Peyer's patch (tissue), 4 donors: Measurements from ENCODE around the gene UCHL5. TPM values are rescaled to one million over a fixed set of nuclear protein-coding genes. Genes with fewer than 3 reads are reported as not detected.

Source experiments
- DNase-seq, 3 donors: peaks; one replicate each; pipeline ENCODE4 v3.0.0-alpha.2; 2017 to 2019
- H3K27ac ChIP-seq, 4 donors: fragments of 200-600 bp; sonication (generic); one replicate each; pipeline ENCODE4 v1.5.1; 2016 to 2019
- H3K27me3 ChIP-seq, 2 donors: fragments of 200-600 bp; sonication (generic); one replicate each; pipeline ENCODE4 v1.5.1; 2019
- H3K36me3 ChIP-seq, 3 donors: fragments of 200-600 bp; sonication (generic); one replicate each; pipeline ENCODE4 v1.5.1; 2016 to 2019
- H3K4me1 ChIP-seq, 4 donors: fragments of 200-600 bp; sonication (generic); one replicate each; pipeline ENCODE4 v1.5.1; 2016 to 2019
- H3K4me3 ChIP-seq, 4 donors: fragments of 200-600 bp; sonication (generic); 1 replicate in 3 of 4; 2 replicates in 1 of 4; pipeline ENCODE4 v1.5.1; 2016 to 2019; ENCODE audit warnings: mild to moderate bottlenecking in 1 of 4
- H3K9me3 ChIP-seq, 4 donors: fragments of 200-600 bp; sonication (generic); one replicate each; pipeline ENCODE4 v1.5.1; 2016 to 2019; ENCODE audit warnings: mild to moderate bottlenecking in 1 of 4
- POLR2A ChIP-seq, 2 donors: fragments of 450-650 bp; IDR thresholded peaks; one replicate each; pipeline ENCODE4 v1.5.1; 2017; ENCODE audit warnings: antibody characterized with exemption in 2 of 2, mild to moderate bottlenecking in 2 of 2, moderate library complexity in 2 of 2
- total RNA-seq, 4 donors: library from RNA; depleted of rRNA; stranded (reverse); fragments of >200 nt; gene quantifications; one replicate each; pipeline ENCODE4 v1.1.0, GENCODE V29; 2016
- TF ChIP-seq, protein P1 (sequence below), 6 experiments: fragments of 450-650 bp in 4 of 6; fragments of 200-600 bp in 2 of 6; sonication (generic) in 1 of 6; IDR thresholded peaks; one replicate each; pipeline ENCODE4 v1.5.1; 2017 to 2019; ENCODE audit warnings: antibody characterized with exemption in 6 of 6, mild to moderate bottlenecking in 3 of 6, moderate library complexity in 1 of 6

Gene UCHL5
- total RNA-seq, 4 donors from 2014 or later, result 27.9 to 39.6 (median 34.3) TPM

GRCh38 chr1:193019442-193020026, 39.6 kb downstream of the UCHL5 start:
- Histone ChIP-seq H3K36me3 (peaks cover 0 to 14% (median 0%) of the 10 kb centered on the region in 3 donors), H3K4me1 (no peaks in the 10 kb centered on the region), H3K9me3 (no peaks in the 10 kb centered on the region), H3K27ac (no peak overlapping the region), H3K4me3 (no peak overlapping the region), H3K27me3 (no peaks in the 10 kb centered on the region)
- TF ChIP-seq, protein P1, sequence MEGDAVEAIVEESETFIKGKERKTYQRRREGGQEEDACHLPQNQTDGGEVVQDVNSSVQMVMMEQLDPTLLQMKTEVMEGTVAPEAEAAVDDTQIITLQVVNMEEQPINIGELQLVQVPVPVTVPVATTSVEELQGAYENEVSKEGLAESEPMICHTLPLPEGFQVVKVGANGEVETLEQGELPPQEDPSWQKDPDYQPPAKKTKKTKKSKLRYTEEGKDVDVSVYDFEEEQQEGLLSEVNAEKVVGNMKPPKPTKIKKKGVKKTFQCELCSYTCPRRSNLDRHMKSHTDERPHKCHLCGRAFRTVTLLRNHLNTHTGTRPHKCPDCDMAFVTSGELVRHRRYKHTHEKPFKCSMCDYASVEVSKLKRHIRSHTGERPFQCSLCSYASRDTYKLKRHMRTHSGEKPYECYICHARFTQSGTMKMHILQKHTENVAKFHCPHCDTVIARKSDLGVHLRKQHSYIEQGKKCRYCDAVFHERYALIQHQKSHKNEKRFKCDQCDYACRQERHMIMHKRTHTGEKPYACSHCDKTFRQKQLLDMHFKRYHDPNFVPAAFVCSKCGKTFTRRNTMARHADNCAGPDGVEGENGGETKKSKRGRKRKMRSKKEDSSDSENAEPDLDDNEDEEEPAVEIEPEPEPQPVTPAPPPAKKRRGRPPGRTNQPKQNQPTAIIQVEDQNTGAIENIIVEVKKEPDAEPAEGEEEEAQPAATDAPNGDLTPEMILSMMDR (IDR thresholded peaks at IDR 0.05), result peak in 5 of 6 experiments; percentile 49 to 83 (median 74)
- TF ChIP-seq POLR2A (IDR thresholded peaks at IDR 0.05), result no peak
- DNase-seq, result no peak

DNA sequence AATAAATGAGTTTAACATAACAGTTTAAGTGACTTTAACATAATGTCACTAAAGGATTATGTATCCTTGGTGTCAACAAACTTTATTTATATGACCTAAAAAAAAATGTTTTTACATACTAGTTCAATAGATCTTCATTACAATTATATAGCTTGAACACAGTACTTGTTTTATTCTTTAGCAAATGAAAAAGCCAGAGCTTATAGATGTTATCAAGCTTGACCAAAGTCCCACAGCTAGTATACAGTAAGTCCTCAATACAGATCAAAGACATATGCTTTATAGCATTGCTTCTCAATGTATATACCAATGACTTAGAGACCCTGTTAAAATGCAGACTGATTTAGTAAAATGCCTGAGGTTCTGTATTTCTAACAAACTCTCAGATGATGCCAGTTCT, 42.4 kb downstream of the UCHL5 start:
- H3K4me1 ChIP-seq, result peaks cover 0 to 5% (median 0%) of the 10 kb centered on the region in 4 donors
- H3K36me3 ChIP-seq, result peaks cover 0 to 5% (median 0%) of the 10 kb centered on the region in 3 donors
- H3K27ac ChIP-seq, result no peak overlapping the region
- no peak overlapping the region for H3K4me3 ChIP-seq
- H3K27me3 ChIP-seq, result no peaks in the 10 kb centered on the region
- no peak for DNase-seq
- no peaks in the 10 kb centered on the region for H3K9me3 ChIP-seq
- no peak for TF ChIP-seq POLR2A (IDR thresholded peaks at IDR 0.05)
- TF ChIP-seq, protein P1 (IDR thresholded peaks at IDR 0.05), result no peak

- Histone ChIP-seq H3K27ac (no peak overlapping the region), H3K4me3 (no peak overlapping the region), H3K36me3 (no peaks in the 10 kb centered on the region), H3K9me3 (no peaks in the 10 kb centered on the region), H3K27me3 (no peaks in the 10 kb centered on the region), H3K4me1 (peaks cover 0 to 12% (median 0%) of the 10 kb centered on the region in 4 donors)
- no peak for DNase-seq
- TF ChIP-seq, protein P1 (IDR thresholded peaks at IDR 0.05), result no peak
- TF ChIP-seq POLR2A (IDR thresholded peaks at IDR 0.05), result no peak
These were observed 44.8 kb downstream of the UCHL5 start for GRCh38 chr1:193014400-193014799.

DNA sequence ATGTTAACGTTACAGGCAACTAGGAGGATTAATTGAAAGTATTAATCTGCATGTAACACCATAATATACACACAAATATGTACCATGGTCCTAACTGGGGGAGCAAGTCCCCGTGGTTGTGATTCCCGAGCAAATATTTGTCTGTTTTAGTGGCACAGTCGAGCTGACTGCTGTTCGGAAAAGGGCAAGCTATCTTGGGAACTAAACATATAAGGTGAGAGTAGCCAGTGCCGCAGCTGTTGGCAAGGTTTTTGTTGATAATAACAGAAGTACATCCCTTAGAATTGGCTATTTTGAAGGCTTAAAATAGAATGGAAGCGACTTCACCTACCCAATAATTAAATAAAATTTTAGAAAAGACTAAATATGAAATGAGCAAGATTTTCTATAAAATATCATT, 45.5 kb downstream of the UCHL5 start:
- no peak for TF ChIP-seq POLR2A (IDR thresholded peaks at IDR 0.05)
- TF ChIP-seq, protein P1 (IDR thresholded peaks at IDR 0.05), result no peak
- no peak overlapping the region for H3K27ac ChIP-seq
- no peaks in the 10 kb centered on the region for H3K27me3 ChIP-seq
- DNase-seq, result no peak
- peaks cover 0 to 13% (median 0%) of the 10 kb centered on the region in 4 donors for H3K4me1 ChIP-seq
- H3K36me3 ChIP-seq, result no peaks in the 10 kb centered on the region
- no peaks in the 10 kb centered on the region for H3K9me3 ChIP-seq
- no peak overlapping the region for H3K4me3 ChIP-seq

DNA sequence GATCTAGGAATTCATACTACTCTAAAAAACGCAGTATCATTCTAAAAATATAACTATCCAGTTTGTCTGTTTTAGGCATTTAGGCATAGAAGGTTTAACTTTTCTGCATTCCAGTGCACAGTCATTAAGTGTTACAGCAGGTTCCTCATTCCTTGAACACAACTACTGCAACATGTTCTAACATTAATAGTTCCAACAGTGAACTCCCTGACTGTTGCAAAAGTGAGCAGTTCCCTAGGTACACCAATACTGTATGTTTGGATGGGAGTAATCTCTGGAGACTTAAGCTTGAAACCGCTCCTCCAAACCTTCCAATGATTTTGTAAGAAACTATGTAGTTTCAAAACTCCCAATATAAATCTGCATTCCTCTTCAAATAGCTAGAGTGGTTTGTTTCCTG, 46.2 kb downstream of the UCHL5 start:
- H3K27me3 ChIP-seq, result no peaks in the 10 kb centered on the region
- H3K4me3 ChIP-seq, result no peak overlapping the region
- no peaks in the 10 kb centered on the region for H3K36me3 ChIP-seq
- no peak for DNase-seq
- no peaks in the 10 kb centered on the region for H3K9me3 ChIP-seq
- peaks cover 0 to 18% (median 0%) of the 10 kb centered on the region in 4 donors for H3K4me1 ChIP-seq
- TF ChIP-seq POLR2A (IDR thresholded peaks at IDR 0.05), result no peak
- TF ChIP-seq, protein P1 (IDR thresholded peaks at IDR 0.05), result no peak
- H3K27ac ChIP-seq, result no peak overlapping the region
